Choroid plexus epithelial cell (primary cell): ENCODE measurements around the gene BDNF.

Source experiments
- DNase-seq: peaks from one replicate; pipeline ENCODE4 v3.0.0-alpha.2; 2010; ENCODE audit warnings: low read depth
- H3K4me3 ChIP-seq: 2 replicates; pipeline ENCODE4 v1.5.1; 2011; ENCODE audit warnings: low read depth, mild to moderate bottlenecking, control low read depth, low read length, moderate library complexity
- TF ChIP-seq, protein P1 (sequence below): conservative IDR thresholded peaks from 2 replicates; pipeline ENCODE4 v1.5.1; 2011; ENCODE audit warnings: low read depth, mild to moderate bottlenecking, control low read depth, inconsistent platforms, low read length, moderate library complexity

Gene BDNF

DNA sequence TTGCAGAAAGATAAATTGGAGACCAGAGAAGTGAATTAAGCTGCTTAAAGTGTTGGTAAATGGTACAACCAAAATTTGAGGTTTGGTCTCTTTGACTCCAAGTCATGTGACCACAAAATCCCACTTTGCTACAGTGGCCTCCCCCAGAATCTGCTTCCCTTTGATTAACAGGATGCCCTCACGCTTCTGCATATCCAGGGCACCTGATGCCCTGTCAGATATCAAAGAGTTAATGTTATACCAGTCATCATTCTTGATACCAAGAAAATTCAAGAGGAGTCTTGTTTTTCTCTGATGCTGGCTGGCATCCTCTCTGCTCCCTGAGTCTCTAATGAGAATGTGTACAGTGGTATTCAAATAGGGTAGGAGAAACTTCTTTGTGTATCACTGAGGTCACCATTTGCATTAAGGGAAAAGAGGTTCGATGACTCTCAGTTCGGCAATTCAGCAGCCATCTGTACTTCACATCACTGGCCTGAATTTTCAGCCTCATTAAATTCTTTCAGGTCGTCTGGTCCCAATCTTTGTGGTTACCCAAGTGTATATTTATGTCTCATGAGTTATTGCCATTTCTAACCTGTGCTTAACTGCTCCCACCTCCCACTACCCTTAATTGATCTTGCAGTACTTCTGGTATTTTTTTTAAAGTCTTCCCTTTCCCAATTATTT, 73.9 kb downstream of the BDNF start:
- H3K4me3 ChIP-seq = no peak overlapping the region
- TF ChIP-seq, protein P1, sequence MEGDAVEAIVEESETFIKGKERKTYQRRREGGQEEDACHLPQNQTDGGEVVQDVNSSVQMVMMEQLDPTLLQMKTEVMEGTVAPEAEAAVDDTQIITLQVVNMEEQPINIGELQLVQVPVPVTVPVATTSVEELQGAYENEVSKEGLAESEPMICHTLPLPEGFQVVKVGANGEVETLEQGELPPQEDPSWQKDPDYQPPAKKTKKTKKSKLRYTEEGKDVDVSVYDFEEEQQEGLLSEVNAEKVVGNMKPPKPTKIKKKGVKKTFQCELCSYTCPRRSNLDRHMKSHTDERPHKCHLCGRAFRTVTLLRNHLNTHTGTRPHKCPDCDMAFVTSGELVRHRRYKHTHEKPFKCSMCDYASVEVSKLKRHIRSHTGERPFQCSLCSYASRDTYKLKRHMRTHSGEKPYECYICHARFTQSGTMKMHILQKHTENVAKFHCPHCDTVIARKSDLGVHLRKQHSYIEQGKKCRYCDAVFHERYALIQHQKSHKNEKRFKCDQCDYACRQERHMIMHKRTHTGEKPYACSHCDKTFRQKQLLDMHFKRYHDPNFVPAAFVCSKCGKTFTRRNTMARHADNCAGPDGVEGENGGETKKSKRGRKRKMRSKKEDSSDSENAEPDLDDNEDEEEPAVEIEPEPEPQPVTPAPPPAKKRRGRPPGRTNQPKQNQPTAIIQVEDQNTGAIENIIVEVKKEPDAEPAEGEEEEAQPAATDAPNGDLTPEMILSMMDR = no peak
- DNase-seq = no peak

DNA sequence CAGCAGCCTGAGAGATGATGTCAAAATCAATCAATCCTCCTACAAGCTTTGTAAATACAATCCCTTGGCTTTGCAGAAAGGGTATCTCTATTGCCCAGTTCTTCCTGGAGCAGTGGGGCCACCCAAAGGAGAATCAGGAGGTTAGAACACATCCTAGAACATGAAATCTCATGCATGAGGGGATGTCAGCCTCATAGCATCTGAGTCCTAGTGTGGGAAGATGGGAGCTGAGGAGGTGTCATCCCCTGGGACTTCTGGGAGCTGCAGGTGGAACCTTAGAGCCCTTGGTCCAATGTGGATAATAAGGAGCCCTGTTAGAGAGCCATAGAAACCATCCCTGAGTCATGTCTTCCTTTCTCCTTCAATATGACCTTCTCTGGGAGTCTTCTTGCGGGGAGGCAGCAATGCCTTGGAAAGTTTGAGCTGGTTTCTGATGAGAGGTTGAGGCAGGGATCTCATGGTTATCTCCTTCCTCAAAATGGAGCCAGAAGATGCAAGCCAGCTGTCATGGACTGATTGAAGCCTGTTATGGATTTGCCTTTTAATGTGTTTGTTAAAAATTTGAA, 74.8 kb downstream of the BDNF start:
- DNase-seq = no peak
- TF ChIP-seq, protein P1 = no peak
- H3K4me3 ChIP-seq = no peak overlapping the region

DNA sequence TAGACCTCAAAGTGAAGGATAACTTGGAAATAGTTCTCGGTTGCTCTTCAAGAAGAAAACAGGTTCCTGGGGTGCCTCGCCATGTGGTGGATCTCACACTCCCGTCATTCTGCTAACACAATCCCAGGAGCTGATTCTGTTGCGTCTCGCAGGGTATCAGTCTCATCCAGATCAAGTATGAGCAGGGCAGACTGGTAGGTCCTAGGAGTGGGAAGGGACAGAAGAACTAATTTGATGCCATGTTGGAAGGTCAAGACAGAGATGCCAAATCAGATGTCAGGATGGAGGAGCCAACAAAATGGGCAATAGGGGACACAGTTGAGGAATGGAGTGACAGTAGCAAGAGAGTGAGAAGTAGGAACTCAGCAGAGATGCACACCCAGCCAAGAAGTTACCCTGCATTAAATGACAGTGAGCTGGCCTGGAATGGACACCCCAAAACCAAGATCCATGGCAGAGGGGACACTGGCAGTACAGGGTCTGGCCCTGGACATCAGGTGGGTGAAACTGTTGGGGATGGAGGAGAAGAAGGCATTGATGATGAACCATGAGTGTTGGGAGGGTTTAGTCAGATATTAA, 76.2 kb downstream of the BDNF start:
- TF ChIP-seq, protein P1 = no peak
- no peak overlapping the region for H3K4me3 ChIP-seq
- no peak for DNase-seq

DNA sequence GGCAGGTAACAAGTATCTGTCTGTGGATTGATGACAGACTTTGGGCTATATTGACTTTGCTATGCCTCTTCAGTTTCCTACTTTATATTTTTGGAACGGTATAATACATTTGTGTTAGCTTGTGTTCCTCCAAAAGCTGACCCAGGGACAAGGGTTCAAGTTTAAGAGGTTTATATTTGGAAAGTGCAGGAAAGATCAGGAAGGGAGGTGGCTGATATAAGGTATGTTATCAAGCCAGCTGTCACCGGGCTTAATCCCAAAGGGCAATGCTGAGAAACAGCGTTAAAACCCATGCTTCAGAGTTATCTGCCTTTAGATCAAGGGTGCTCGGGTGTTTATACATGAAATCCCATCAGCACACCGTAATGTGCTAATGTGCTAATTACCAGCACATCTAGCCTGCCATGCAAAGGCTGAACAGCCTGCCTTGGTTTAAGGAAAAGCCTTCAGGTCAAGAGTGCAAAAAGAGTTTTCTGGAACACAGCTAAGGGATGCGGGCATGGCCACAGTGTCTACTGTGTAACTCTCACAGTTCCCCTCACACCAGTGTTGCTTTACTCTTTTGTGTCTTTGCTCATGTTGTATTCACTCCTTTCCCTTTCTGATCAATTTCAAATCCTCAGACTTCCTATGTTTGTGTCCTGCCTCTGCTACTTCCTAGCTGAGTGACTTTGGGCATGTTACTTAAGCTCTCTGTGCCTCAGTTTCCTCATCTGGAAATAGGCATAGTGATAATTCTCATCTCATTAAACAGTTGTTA, 77.5 kb downstream of the BDNF start:
- no peak for DNase-seq
- TF ChIP-seq, protein P1 = no peak
- H3K4me3 ChIP-seq = no peak overlapping the region

DNA sequence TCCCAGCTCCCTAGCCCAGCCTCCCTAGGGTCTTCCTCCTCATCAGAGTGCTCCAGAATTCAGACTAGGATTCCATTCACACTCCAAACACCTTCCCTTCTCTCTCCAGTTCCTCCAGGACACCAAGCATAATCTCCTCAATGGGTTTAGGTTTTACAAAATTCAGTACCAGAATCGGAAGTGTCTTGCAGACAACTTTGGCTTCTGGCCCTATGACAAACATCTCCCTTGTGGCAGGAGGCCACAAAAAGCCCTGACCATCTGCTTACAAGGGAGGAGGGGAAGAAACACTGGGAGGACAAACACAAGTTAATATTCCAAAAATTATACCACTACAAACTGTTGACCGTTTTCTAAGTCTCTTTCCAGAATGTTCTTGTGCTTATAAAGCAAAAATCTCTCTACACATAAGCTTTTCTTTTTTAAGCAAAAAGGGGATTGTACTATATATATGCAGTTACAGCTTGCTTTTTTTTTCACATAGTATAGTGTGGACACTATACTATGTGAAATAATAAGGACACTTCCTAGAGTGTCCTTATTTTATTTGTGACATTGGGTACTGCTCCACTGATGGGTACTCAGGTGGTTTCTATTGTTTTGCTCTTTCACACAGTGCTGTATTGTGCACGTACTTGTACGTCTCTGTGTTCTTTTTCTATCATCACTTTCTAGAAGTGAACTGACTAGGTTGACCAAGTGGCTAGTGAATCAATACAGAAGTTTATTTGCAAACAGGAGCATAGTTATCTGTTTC, 78.7 kb downstream of the BDNF start:
- TF ChIP-seq, protein P1 = no peak
- peak; percentile 17 for DNase-seq

DNA sequence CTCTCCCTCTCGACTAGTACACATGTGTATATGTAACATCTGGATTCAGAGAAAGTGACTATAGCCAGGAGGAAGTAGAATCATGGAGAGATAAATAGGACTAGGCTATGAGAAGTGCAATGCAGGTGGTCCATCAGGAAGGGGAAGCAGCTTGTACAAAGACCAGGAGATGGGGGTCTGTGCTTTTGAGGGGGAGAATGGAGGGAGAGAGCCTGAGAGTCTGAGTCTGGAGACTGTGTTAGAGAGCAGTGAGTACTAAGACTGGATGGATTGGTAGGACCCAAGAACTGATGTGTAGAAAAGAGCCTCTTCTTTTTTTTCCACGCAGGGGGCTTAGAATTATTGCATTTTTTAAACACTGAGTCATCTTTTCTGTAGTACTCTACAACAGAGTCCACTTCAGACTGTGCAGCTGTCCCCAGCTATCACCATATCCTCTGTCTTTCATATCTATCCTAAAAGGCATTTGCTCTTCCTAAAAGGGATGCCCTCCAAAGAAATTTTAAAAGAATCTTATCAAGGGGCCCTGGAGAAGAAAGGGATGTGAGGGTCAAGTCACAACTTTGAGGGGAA, 80.4 kb downstream of the BDNF start:
- DNase-seq = peak; percentile 12
- H3K4me3 ChIP-seq = no peak overlapping the region
- TF ChIP-seq, protein P1 = no peak

More for the DNA sequence above, 78.7 kb downstream of the BDNF start:
- no peak overlapping the region for H3K4me3 ChIP-seq
